ENCODE results near the gene GTF2A1L. TPM values are rescaled to one million over a fixed set of nuclear protein-coding genes. Genes with fewer than 3 reads are reported as not detected.

Gene GTF2A1L
- total and polyA plus RNA-seq, 2 donors (not counting 3 experiments of a cell fraction or from before 2014, with no cell fraction given): 0.46 TPM; not detected in 1

DNA sequence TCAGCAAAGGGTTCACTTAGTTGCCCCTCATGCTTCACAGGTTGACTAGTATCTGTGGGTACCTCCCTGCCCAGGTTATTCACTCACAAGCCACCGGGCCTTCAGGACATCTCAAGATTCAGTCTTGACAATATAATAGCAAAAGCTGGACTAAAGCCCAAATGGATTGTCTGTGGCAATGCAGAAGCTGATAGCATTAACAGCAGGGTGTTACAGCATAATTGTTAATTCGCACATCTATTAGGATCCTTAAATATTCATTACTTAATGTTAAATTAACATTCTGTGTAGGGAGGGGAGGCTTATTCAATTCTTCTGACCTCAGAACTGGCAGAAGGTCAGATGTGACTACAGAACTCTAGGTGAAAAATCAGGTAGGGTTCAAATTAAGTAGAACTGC is 20.2 kb upstream of the GTF2A1L start:
- Histone ChIP-seq H2AFZ (ENCODE audit: low read depth, low read length) (no peak overlapping the region), H3K4me1 (ENCODE audit: control insufficient read depth, extremely low read depth, insufficient read depth, low read length) (no peaks in the 10 kb centered on the region), H3K27ac (ENCODE audit: insufficient read depth, low read depth, low read length) (no peak overlapping the region), H3K27me3 (ENCODE audit: control insufficient read depth in 2 of 2, insufficient read depth in 2 of 2, low read length in 2 of 2) (no peaks in the 10 kb centered on the region), H3K4me2 (ENCODE audit: insufficient read depth, low read length) (no peak overlapping the region), H3K36me3 (ENCODE audit: control insufficient read depth in 2 of 2, extremely low read depth in 1 of 2, insufficient read depth in 2 of 2, low read length in 2 of 2) (peaks cover 0 to 1% of the 10 kb centered on the region in 2 experiments), H4K20me1 (replicated peaks; ENCODE audit: control insufficient read depth, extremely low read depth, insufficient read depth, low read length) (no peaks in the 10 kb centered on the region), H3K79me2 (ENCODE audit: control insufficient read depth, insufficient read depth, low read length) (no peaks in the 10 kb centered on the region), H3K9me3 (replicated peaks; ENCODE audit: control insufficient read depth, insufficient read depth, low read length) (no peaks in the 10 kb centered on the region), H3K9me1 (replicated peaks; ENCODE audit: control insufficient read depth, extremely low read depth, insufficient read depth, low read length) (no peaks in the 10 kb centered on the region), H3K9ac (replicated peaks; ENCODE audit: extremely low read depth, insufficient read depth, low read length) (no peak overlapping the region), H3K4me3 (replicated peaks in 1 of 3; ENCODE audit: insufficient read depth in 1 of 3, low read depth in 1 of 3, low read length in 3 of 3) (no peak overlapping the region)
- no TSS peak for BruUV-seq (replicated peaks)
- ChIA-PET CTCF (no interaction called here), POLR2A (no interaction called here)
- intact Hi-C loops (cut with micrococcal nuclease) (no loop called here), dilution Hi-C loops (cut with MboI; ENCODE audit: extremely low pct_ligation_motif_present, low sequenced_read_pairs) (no loop called here)
- no peak for DNase-seq (ENCODE audit: low read depth, low spot score)
- FAIRE-seq: no peak
- no peak for TF ChIP-seq FOS (IDR thresholded peaks at IDR 0.05; ENCODE audit: borderline replicate concordance, insufficient read depth, low read length)
- TF ChIP-seq EZH2 (IDR thresholded peaks at IDR 0.05; ENCODE audit: borderline replicate concordance, low read depth, low read length, severe bottlenecking): no peak
- TF ChIP-seq, protein P1, sequence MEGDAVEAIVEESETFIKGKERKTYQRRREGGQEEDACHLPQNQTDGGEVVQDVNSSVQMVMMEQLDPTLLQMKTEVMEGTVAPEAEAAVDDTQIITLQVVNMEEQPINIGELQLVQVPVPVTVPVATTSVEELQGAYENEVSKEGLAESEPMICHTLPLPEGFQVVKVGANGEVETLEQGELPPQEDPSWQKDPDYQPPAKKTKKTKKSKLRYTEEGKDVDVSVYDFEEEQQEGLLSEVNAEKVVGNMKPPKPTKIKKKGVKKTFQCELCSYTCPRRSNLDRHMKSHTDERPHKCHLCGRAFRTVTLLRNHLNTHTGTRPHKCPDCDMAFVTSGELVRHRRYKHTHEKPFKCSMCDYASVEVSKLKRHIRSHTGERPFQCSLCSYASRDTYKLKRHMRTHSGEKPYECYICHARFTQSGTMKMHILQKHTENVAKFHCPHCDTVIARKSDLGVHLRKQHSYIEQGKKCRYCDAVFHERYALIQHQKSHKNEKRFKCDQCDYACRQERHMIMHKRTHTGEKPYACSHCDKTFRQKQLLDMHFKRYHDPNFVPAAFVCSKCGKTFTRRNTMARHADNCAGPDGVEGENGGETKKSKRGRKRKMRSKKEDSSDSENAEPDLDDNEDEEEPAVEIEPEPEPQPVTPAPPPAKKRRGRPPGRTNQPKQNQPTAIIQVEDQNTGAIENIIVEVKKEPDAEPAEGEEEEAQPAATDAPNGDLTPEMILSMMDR (IDR thresholded peaks at IDR 0.05; ENCODE audit: extremely low read depth in 1 of 2, insufficient read depth in 1 of 2, low read depth in 1 of 2, low read length in 2 of 2): no peak
- no peak for TF ChIP-seq MYC (IDR thresholded peaks at IDR 0.05; ENCODE audit: low read depth, low read length)
- no peak for TF ChIP-seq JUN (IDR thresholded peaks at IDR 0.05; ENCODE audit: borderline replicate concordance, insufficient read depth, insufficient read length, low read depth)
- no peak for TF ChIP-seq POLR2AphosphoS5 (IDR thresholded peaks at IDR 0.05; ENCODE audit: insufficient read depth, low read depth, low read length)
- TF ChIP-seq GATA2 (IDR thresholded peaks at IDR 0.05; ENCODE audit: insufficient read depth, insufficient read length, low read depth, low read length): no peak
- no peak for TF ChIP-seq POLR2A (IDR thresholded peaks at IDR 0.05; ENCODE audit: low read depth, low read length)
- no peak for TF ChIP-seq MAX (IDR thresholded peaks at IDR 0.05; ENCODE audit: insufficient read depth, insufficient read length)
